OCI-LY7 (cell line): ENCODE data around the gene TBC1D32. TPM values are rescaled to one million over a fixed set of nuclear protein-coding genes. Genes with fewer than 3 reads are reported as not detected.
"Not testable (repeated sequence)": the region's sequence is repeated elsewhere in the genome, so short reads cannot be mapped to it uniquely, and the experiment has no call there.

Experiments used
- BruUV-seq: library from RNA; stranded (reverse); fragments of 400-500 nt; replicated peaks from 2 replicates; lab custom pipeline; 2021; lab: Mats Ljungman, UMichigan
- CTCF ChIA-PET: fragments of 300-600 bp; sonication (Branson Sonifier 250); formaldehyde crosslinking; loops from one replicate; lab custom pipeline; 2022; ENCODE audit warnings: antibody characterized with exemption; ENCODE audit not compliant: unreplicated experiment; lab: Charles Lee
- POLR2A ChIA-PET: fragments of 300-600 bp; sonication (Branson Sonifier 250); formaldehyde crosslinking; loops from one replicate; lab custom pipeline; 2022; ENCODE audit warnings: antibody characterized with exemption; lab: Charles Lee
- DNase-seq: peaks from one replicate; pipeline ENCODE4 v3.0.0-alpha.2; 2015; ENCODE audit warnings: low spot score
- H2AFZ ChIP-seq: fragments of 200-600 bp; sonication (generic), shearing (Covaris generic); 2 replicates; pipeline ENCODE4 v1.6.1; 2014; ENCODE audit warnings: mild to moderate bottlenecking, antibody characterized with exemption, low read length, moderate library complexity
- H3K27ac ChIP-seq: fragments of 200-600 bp; sonication (generic); 2 replicates; pipeline ENCODE4 v1.5.1; 2014; ENCODE audit warnings: mixed run types, low read depth, mild to moderate bottlenecking, moderate library complexity, low read length, inconsistent platforms; ENCODE audit not compliant: poor library complexity, severe bottlenecking
- H3K36me3 ChIP-seq: fragments of 200-600 bp; sonication (generic); 2 replicates; pipeline ENCODE4 v1.6.1; 2014; ENCODE audit warnings: mild to moderate bottlenecking, antibody characterized with exemption, low read length, moderate library complexity, mixed read lengths; ENCODE audit not compliant: insufficient read depth
- H3K4me1 ChIP-seq: fragments of 200-600 bp; sonication (generic); 2 replicates; pipeline ENCODE4 v1.5.1; 2014; ENCODE audit warnings: mild to moderate bottlenecking, low read length; ENCODE audit not compliant: insufficient read depth, poor library complexity, severe bottlenecking
- H3K4me2 ChIP-seq: fragments of 200-600 bp; sonication (generic); 2 replicates; pipeline ENCODE4 v1.6.1; 2014; ENCODE audit warnings: mild to moderate bottlenecking, low read length
- H3K4me3 ChIP-seq: fragments of 200-600 bp; sonication (generic); 2 replicates; pipeline ENCODE4 v1.5.1; 2014; ENCODE audit warnings: mild to moderate bottlenecking, low read depth, low read length; ENCODE audit not compliant: poor library complexity, severe bottlenecking
- H3K79me2 ChIP-seq: fragments of 200-600 bp; sonication (generic); 2 replicates; pipeline ENCODE4 v1.6.1; 2016; ENCODE audit warnings: low read depth, mild to moderate bottlenecking, low read length, moderate library complexity, mixed read lengths; ENCODE audit not compliant: insufficient read depth
- H3K9me2 ChIP-seq: fragments of 200-600 bp; sonication (generic); 2 replicates; pipeline ENCODE4 v1.6.1; 2016; ENCODE audit warnings: mild to moderate bottlenecking, low read length, mixed read lengths; ENCODE audit not compliant: insufficient read depth
- H3K9me3 ChIP-seq: fragments of 200-600 bp; sonication (generic); 2 replicates; pipeline ENCODE4 v1.6.1; 2014; ENCODE audit warnings: mild to moderate bottlenecking, mixed run types, low read length, mixed read lengths
- H4K20me1 ChIP-seq: fragments of 200-600 bp; sonication (generic); 2 replicates; pipeline ENCODE4 v1.6.1; 2014; ENCODE audit warnings: mild to moderate bottlenecking, antibody characterized with exemption, low read length, moderate library complexity, mixed read lengths; ENCODE audit not compliant: insufficient read depth
- CTCF ChIP-seq: fragments of 200-600 bp; sonication (generic); conservative IDR thresholded peaks from 2 replicates; pipeline ENCODE4 v1.5.1; 2014; ENCODE audit warnings: mild to moderate bottlenecking, antibody characterized with exemption, low read length, moderate library complexity, mixed read lengths
- EZH2phosphoT487 ChIP-seq: fragments of 200-600 bp; sonication (generic); IDR thresholded peaks from 2 replicates; pipeline ENCODE4 v1.6.1; 2018; ENCODE audit warnings: low read depth, borderline replicate concordance, mild to moderate bottlenecking, mixed run types, antibody characterized with exemption, low read length, moderate library complexity, mixed read lengths
- intact Hi-C: fragments of 100-400 bp; cut with micrococcal nuclease; formaldehyde crosslinking; loops from one replicate; pipeline ENCODE4 v1.10.0; 2022; ENCODE audit not compliant: unreplicated experiment
- total RNA-seq, 2 experiments: library from RNA; depleted of rRNA in 1 of 2; stranded (reverse); fragments of >200 nt in 1 of 2; shearing (Covaris generic) in 1 of 2; gene quantifications; 2 replicates each; pipeline ENCODE4 v1.2.3, GENCODE V29; 2014 to 2022

TBC1D32 gene
- total RNA-seq, 2 experiments from 2014 or later = 3.8 to 5.1 TPM

- BruUV-seq = no TSS peak
These were observed 117.4 kb downstream of the TBC1D32 start for GRCh38 chr6:121216928-121217327.

GRCh38 chr6:121213341-121213740, 120.9 kb downstream of the TBC1D32 start:
- H3K9me3 ChIP-seq = 0 out of 2 replicates have a peak, but pooled peaks cover 11% of the 10 kb centered on the region
- H3K4me3 ChIP-seq, CTCF ChIA-PET, H3K36me3 ChIP-seq, H2AFZ ChIP-seq, H3K27ac ChIP-seq, H3K4me2 ChIP-seq, H4K20me1 ChIP-seq, H3K9me2 ChIP-seq, BruUV-seq, DNase-seq, H3K4me1 ChIP-seq, H3K79me2 ChIP-seq, intact Hi-C loops: not testable (repeated sequence)
- POLR2A ChIA-PET = interaction anchor here (0.7 kb wide), 1 partner anchor 14 kb away, joined by 4 read pairs; no protein-coding TSS in a partner anchor

More at GRCh38 chr6:121216928-121217327, 117.4 kb downstream of the TBC1D32 start:
- no peak overlapping the region for H3K4me2 ChIP-seq
- DNase-seq = no peak
- H2AFZ ChIP-seq = no peak overlapping the region
- CTCF ChIA-PET = no interaction called here
- 0 out of 2 replicates have a peak, but pooled peaks cover 11% of the 10 kb centered on the region for H3K9me3 ChIP-seq
- TF ChIP-seq CTCF (no peak), EZH2phosphoT487 (no peak)
- H3K27ac ChIP-seq = no peak overlapping the region
- no peaks in the 10 kb centered on the region for H3K4me1 ChIP-seq
- H3K4me3 ChIP-seq = no peak overlapping the region
- H4K20me1 ChIP-seq = no peaks in the 10 kb centered on the region
- POLR2A ChIA-PET = interaction anchor here (1.2 kb wide), 1 partner anchor 9 kb away, joined by 4 read pairs; no protein-coding TSS in a partner anchor
- H3K79me2 ChIP-seq = no peaks in the 10 kb centered on the region
- no peaks in the 10 kb centered on the region for H3K9me2 ChIP-seq
- intact Hi-C loops = no loop called here
- no peaks in the 10 kb centered on the region for H3K36me3 ChIP-seq

- Histone ChIP-seq H2AFZ (no peak overlapping the region), H3K36me3 (no peaks in the 10 kb centered on the region), H3K4me2 (no peak overlapping the region), H3K4me3 (no peak overlapping the region), H3K9me2 (no peaks in the 10 kb centered on the region), H3K9me3 (0 out of 2 replicates have a peak, but pooled peaks cover 11% of the 10 kb centered on the region), H4K20me1 (no peaks in the 10 kb centered on the region), H3K27ac (no peak overlapping the region), H3K4me1 (no peaks in the 10 kb centered on the region), H3K79me2 (no peaks in the 10 kb centered on the region)
- no peak for DNase-seq
- ChIA-PET POLR2A (no interaction called here), CTCF (no interaction called here)
- intact Hi-C loops = no loop called here
- no TSS peak for BruUV-seq
- no peak for TF ChIP-seq EZH2phosphoT487
- no peak for TF ChIP-seq CTCF
These were observed 123.3 kb downstream of the TBC1D32 start for GRCh38 chr6:121210943-121211342.
